GM10266 (cell line): Measurements from ENCODE around the gene RLBP1.

Source experiments
- DNase-seq: peaks from one replicate; pipeline ENCODE4 v3.0.0; 2012; ENCODE audit errors: extremely low spot score
- TF ChIP-seq, protein P1 (sequence below): IDR thresholded peaks from 2 replicates; pipeline ENCODE4 v1.5.1; 2012; ENCODE audit warnings: mild to moderate bottlenecking, low read depth; ENCODE audit not compliant: control insufficient read depth, insufficient read depth; ENCODE audit errors: missing control alignments

Gene RLBP1

DNA sequence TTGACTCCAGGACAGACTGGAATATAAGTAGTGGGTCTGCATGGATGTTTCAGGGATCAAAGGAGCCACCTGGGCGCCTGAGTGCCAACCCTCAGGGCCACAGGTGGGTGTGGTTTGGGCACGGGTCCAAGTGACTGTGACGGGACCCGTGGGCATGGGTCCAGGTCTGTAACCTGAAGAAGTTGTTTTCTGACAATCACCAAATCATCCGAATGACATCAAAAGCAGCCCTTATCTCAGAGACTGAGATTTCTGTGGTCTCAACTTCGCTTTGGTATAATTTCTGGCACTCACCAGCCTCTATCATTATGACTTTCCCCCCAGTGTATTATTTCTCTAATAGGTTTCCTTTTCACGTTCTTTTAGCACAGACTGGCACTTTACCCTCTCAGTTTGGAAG is 24.4 kb downstream of the RLBP1 start:
- TF ChIP-seq, protein P1, sequence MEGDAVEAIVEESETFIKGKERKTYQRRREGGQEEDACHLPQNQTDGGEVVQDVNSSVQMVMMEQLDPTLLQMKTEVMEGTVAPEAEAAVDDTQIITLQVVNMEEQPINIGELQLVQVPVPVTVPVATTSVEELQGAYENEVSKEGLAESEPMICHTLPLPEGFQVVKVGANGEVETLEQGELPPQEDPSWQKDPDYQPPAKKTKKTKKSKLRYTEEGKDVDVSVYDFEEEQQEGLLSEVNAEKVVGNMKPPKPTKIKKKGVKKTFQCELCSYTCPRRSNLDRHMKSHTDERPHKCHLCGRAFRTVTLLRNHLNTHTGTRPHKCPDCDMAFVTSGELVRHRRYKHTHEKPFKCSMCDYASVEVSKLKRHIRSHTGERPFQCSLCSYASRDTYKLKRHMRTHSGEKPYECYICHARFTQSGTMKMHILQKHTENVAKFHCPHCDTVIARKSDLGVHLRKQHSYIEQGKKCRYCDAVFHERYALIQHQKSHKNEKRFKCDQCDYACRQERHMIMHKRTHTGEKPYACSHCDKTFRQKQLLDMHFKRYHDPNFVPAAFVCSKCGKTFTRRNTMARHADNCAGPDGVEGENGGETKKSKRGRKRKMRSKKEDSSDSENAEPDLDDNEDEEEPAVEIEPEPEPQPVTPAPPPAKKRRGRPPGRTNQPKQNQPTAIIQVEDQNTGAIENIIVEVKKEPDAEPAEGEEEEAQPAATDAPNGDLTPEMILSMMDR, result no peak
- DNase-seq, result no peak

DNA sequence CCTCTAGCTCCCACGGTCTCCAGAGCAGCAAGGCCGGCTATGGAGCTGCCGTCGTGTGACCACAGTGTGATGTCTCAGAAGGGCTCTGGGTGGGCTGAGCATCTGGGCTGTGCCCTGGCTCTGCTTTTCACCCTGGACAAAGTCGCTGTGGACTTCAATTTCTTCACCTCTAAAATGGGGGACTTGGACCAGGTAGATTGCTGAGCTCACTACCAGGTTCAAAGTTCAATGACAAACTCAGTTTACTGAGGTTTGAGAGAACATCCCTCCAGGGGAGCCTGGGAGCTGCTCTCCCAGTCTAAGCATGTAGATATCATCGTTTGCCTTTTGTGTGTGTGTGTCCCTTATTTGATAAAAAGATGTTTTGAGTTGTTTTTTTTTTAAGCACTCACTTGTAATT is 25.1 kb downstream of the RLBP1 start:
- no peak for DNase-seq
- TF ChIP-seq, protein P1, result no peak

DNA sequence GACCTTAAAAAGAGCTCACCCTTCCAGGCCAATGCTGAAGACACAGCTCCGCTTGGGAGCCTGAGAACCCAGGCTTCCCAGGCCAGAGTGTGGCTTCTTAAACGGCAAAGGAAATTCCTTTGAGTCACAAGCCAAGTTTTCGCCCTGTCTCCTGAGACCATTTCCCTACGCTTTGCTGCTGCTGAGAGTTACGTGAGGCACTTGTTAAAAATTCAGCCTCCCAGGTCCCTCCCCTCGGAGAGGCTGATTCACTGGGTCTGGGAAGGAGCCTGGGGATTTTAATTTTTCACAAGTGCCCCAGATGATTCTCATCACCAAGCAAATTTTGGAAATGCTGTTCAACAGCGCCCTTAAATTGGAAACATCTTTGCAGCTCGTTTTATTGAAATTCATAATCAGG is 25.5 kb downstream of the RLBP1 start:
- DNase-seq, result no peak
- TF ChIP-seq, protein P1, result no peak

DNA sequence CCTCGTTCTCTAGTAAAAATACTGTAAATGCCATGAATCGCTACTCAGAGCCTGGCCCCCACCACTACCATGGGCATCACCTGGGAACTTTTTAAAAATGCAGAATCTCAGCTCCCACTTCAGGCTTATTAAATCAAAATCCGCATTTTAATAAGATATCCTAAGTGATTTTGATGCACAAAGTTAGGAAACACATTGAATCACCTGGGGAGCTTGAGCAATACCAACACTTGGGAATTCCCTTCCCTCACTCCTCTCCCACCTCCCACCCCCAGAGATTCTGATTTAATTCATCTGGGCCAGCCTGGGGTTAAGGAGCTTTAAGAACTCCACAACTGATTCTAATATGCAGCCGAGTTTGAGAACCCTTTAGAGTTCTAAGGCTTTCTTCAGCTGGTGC is 26.8 kb downstream of the RLBP1 start:
- TF ChIP-seq, protein P1, result no peak
- DNase-seq, result no peak

DNA sequence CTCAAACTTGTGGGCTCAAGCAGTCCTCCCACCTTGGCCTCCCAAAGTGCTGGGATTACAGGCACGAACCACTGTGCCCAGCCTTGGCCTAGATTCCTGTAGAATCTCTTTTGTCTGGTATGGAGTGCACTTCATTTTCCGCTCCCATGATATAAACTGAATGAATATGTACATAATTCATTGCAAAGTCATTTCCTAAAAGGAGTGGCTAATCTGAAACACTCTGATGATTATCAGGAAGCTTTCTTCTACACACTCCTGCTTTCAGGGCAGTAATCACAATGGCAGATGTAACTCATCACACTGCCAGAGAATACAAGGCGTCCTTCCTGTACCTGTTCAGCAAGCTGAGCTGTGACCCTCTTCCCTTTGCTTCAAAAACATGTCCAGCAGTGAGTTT is 28.6 kb downstream of the RLBP1 start:
- no peak for DNase-seq
- TF ChIP-seq, protein P1, result no peak

DNA sequence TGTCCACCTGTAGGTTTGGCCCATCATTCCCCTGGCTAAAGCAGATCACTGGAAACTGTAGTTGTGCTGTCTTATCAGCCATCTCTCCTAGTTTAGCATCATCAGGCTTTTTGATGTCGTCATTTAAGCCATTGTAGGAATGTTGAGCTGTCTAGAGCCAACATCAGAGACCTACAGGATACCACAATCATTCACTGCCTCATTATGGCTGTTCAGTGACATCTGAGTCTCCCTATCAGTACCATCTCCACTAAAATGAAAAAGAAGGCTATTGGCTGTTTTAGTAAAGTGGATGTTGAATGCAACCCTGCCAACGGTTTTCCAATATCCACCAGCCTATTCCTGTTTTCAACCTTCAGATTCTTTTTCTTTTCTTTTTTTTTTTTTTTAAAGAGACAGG is 29.2 kb downstream of the RLBP1 start:
- no peak for DNase-seq
- TF ChIP-seq, protein P1, result no peak

DNA sequence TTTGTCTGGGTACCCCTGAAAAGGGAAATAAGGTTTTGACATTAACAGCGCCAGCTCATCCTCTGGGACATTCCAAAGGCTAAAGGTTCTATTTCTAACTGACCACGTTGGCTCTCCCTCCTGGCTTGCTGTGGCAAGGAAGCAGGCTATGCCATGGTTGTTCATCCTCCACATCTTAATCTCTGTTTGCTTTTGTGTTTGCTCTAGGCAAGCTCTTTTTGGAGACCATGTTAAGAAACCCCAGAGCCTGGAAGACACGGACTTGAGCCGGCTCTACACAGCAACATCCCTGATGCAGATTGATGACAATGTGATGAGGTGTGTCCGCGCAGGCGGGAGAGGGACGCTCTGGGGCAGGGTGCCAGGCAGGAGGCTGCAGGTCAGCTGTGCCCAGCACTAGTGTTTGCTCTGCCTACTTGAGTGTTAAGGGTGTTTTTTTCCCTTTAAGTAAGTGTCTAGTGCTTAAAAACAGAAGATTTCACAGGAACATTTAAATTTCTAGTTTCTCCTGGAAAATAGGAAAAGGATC is 33.3 kb downstream of the RLBP1 start:
- TF ChIP-seq, protein P1, result no peak
- no peak for DNase-seq
